Suprapubic skin (tissue), 4 donors: Measurements from ENCODE around the gene KRT17. TPM values are rescaled to one million over a fixed set of nuclear protein-coding genes. Genes with fewer than 3 reads are reported as not detected.

Source experiments
- DNase-seq, 2 donors: peaks; one replicate each; pipeline ENCODE4 v3.0.0-alpha.2; 2019; ENCODE audit warnings: low spot score in 2 of 2
- H3K27ac ChIP-seq: fragments of 200-600 bp; sonication (generic); one replicate; pipeline ENCODE4 v1.5.1; 2019
- H3K27me3 ChIP-seq: fragments of 200-600 bp; sonication (generic); one replicate; pipeline ENCODE4 v1.5.1; 2019
- H3K36me3 ChIP-seq: fragments of 200-600 bp; sonication (generic); one replicate; pipeline ENCODE4 v1.5.1; 2019
- H3K4me1 ChIP-seq: fragments of 200-600 bp; sonication (generic); one replicate; pipeline ENCODE4 v1.5.1; 2019
- H3K4me3 ChIP-seq: fragments of 200-600 bp; sonication (generic); one replicate; pipeline ENCODE4 v1.5.1; 2019; ENCODE audit warnings: mild to moderate bottlenecking
- H3K9me3 ChIP-seq: fragments of 200-600 bp; sonication (generic); one replicate; pipeline ENCODE4 v1.5.1; 2019
- EP300 ChIP-seq: sonication (generic); formaldehyde crosslinking; IDR thresholded peaks from one replicate; pipeline ENCODE4 v1.6.1; 2017; ENCODE audit warnings: antibody characterized with exemption
- POLR2A ChIP-seq, 2 donors: fragments of 450-650 bp; IDR thresholded peaks; one replicate each; pipeline ENCODE4 v1.6.1; 2017; ENCODE audit warnings: antibody characterized with exemption in 2 of 2, mild to moderate bottlenecking in 2 of 2, moderate library complexity in 2 of 2
- POLR2AphosphoS5 ChIP-seq, 3 donors: sonication (generic); formaldehyde crosslinking; IDR thresholded peaks; one replicate each; pipeline ENCODE4 v1.6.1; 2017; ENCODE audit warnings: antibody characterized with exemption in 3 of 3
- WGBS: methylation state at CpG from one replicate; pipeline ENCODE4 v1.1.5; 2018; 5-methylcytosine and 5-hydroxymethylcytosine counted together
- total RNA-seq, 4 donors: library from RNA; depleted of rRNA; stranded (reverse); fragments of >200 nt; gene quantifications; one replicate each; pipeline ENCODE4 v1.1.0, GENCODE V29; 2016
- TF ChIP-seq, protein P1 (sequence below), 2 donors: fragments of 200-600 bp in 1 of 2; fragments of 450-650 bp in 1 of 2; sonication (generic) in 1 of 2; IDR thresholded peaks; one replicate each; pipeline ENCODE4 v1.5.1; 2016 to 2019; ENCODE audit warnings: antibody characterized with exemption in 2 of 2, mild to moderate bottlenecking in 1 of 2, moderate library complexity in 1 of 2

Gene KRT17
- total RNA-seq, 4 donors from 2014 or later: 434 to 2,751 (median 1,314) TPM

DNA sequence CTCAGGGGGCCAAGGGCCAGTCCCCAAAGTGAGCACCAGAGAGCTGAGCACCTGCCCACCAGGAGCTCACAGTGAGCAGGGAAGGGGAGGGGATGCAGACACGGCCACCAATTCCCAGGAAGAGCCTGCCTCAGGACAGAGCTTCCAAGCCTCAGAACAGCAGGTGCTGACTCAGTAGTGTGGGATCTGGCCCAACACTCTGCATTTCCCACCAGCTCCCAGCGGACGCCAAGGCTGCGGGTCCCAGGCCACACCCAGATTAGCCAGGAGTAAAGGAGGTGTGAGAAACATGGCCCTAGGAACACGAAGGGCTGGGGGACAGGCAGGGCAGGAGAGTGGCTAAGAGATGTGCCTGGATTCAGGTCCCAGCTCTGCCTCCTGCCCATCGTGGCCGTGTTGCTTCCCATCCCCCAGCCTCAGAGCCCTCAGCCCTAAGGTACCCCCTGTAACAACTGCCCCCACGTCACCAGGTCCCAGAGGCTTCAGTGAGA lies 35.9 kb upstream of the KRT17 start:
- Histone ChIP-seq H3K36me3 (no peaks in the 10 kb centered on the region), H3K4me3 (no peak overlapping the region), H3K27me3 (no peaks in the 10 kb centered on the region), H3K27ac (peak overlapping the region; percentile 99), H3K4me1 (peaks cover 79% of the 10 kb centered on the region), H3K9me3 (no peaks in the 10 kb centered on the region)
- TF ChIP-seq, protein P1, sequence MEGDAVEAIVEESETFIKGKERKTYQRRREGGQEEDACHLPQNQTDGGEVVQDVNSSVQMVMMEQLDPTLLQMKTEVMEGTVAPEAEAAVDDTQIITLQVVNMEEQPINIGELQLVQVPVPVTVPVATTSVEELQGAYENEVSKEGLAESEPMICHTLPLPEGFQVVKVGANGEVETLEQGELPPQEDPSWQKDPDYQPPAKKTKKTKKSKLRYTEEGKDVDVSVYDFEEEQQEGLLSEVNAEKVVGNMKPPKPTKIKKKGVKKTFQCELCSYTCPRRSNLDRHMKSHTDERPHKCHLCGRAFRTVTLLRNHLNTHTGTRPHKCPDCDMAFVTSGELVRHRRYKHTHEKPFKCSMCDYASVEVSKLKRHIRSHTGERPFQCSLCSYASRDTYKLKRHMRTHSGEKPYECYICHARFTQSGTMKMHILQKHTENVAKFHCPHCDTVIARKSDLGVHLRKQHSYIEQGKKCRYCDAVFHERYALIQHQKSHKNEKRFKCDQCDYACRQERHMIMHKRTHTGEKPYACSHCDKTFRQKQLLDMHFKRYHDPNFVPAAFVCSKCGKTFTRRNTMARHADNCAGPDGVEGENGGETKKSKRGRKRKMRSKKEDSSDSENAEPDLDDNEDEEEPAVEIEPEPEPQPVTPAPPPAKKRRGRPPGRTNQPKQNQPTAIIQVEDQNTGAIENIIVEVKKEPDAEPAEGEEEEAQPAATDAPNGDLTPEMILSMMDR (IDR thresholded peaks at IDR 0.05): no peak
- TF ChIP-seq POLR2A (IDR thresholded peaks at IDR 0.05): no peak
- no peak for TF ChIP-seq EP300
- no peak for TF ChIP-seq POLR2AphosphoS5 (IDR thresholded peaks at IDR 0.05)
- 66% methylated on average over 8 of the region's 8 CpGs for WGBS
- DNase-seq: no peak

DNA sequence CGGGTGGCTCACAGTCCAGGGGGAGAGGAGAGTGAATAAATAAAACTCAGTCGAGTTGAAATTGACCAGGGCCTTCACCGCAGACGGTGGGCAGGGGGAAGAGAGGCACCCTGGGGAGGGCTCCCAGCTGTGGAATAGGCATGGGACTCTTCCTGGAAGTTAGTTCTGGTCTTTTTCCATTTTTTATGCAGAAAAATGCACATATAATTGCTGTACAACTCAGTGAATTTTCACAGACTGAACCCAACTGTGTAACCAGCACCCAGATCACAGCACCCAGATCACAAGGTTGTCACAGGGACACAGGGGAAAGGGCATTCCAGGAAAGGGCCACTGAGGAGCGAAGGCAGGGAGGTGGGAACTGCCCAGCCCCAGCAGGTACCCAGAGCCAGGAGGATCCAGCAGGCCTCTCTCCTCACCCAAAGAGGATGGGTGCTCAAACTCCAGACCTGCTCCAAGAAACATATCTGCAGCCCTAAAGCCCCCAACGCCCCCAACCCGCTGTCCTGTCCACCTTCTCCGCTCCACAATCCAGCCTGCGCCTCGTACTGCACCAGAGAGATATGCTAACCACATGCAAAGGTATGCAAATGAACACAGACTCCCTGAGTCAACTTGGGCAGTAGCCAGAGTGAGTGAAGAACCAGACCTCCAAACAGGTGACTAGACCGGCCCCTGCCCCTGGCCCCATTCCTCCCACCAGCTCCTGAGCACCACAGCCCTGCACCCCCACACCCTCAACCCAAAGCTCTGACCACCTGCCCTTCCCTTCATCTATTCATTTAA lies 35.2 kb upstream of the KRT17 start:
- Histone ChIP-seq H3K27ac (peak overlapping the region; percentile 99), H3K9me3 (no peaks in the 10 kb centered on the region), H3K4me1 (peaks cover 79% of the 10 kb centered on the region), H3K36me3 (no peaks in the 10 kb centered on the region), H3K4me3 (no peak overlapping the region), H3K27me3 (no peaks in the 10 kb centered on the region)
- TF ChIP-seq EP300 (no peak), POLR2AphosphoS5 (IDR thresholded peaks at IDR 0.05) (no peak), POLR2A (IDR thresholded peaks at IDR 0.05) (no peak)
- TF ChIP-seq, protein P1 (IDR thresholded peaks at IDR 0.05): no peak
- no peak for DNase-seq
- WGBS: 59% methylated on average over 11 of the region's 11 CpGs

DNA sequence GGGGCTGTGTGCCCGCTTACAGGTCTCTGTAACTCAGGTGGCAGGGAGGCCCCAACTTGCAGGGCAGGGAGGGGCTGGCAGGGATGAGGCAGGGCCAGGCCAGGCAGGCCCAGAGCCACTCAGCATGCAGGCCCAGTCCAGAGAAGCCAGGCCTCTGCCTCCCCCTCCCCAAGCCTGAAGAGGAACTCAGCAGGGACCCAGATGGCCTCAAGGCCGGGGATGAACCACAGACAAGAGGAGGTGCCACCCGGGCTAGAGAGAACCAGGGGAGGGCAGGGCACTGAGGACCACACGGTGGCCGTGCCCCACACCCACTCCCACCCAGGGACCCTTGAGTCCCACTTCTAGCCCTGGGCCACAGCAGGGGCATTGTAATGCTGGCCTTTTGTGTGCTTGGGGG lies 34.5 kb upstream of the KRT17 start:
- no peak for DNase-seq
- TF ChIP-seq POLR2A (IDR thresholded peaks at IDR 0.05): no peak
- TF ChIP-seq EP300: no peak
- TF ChIP-seq, protein P1 (IDR thresholded peaks at IDR 0.05): no peak
- no peak for TF ChIP-seq POLR2AphosphoS5 (IDR thresholded peaks at IDR 0.05)
- Histone ChIP-seq H3K4me3 (no peak overlapping the region), H3K36me3 (no peaks in the 10 kb centered on the region), H3K4me1 (peaks cover 83% of the 10 kb centered on the region), H3K27me3 (no peaks in the 10 kb centered on the region), H3K9me3 (no peaks in the 10 kb centered on the region), H3K27ac (peak overlapping the region; percentile 99)
- WGBS: 44% methylated on average over 1 of the region's 5 CpGs

DNA sequence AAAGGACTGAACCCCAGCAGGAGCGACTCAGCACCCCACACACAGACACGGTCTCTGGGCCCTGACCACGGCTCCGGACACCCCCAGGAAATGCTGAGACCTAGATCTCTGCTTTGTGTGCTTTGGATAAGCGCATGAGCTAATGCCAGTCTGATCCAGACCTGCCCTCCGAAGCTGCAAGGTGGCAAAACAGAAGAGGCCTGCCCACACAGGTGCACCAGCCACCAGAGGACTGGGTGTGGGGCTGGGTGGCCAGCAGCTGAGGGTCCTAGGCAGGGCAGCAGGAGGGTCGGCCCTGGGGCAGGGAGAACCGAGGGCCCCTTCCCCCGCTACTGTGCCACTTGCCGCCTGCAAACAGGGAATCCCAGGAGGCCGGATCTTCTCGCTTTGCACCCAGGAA lies 33.6 kb upstream of the KRT17 start:
- H3K36me3 ChIP-seq: no peaks in the 10 kb centered on the region
- H3K4me3 ChIP-seq: no peak overlapping the region
- peaks cover 83% of the 10 kb centered on the region for H3K4me1 ChIP-seq
- WGBS: 74% methylated on average over 4 of the region's 12 CpGs
- no peaks in the 10 kb centered on the region for H3K27me3 ChIP-seq
- no peak for DNase-seq
- no peaks in the 10 kb centered on the region for H3K9me3 ChIP-seq
- TF ChIP-seq, protein P1 (IDR thresholded peaks at IDR 0.05): no peak
- TF ChIP-seq POLR2A (IDR thresholded peaks at IDR 0.05): no peak
- TF ChIP-seq EP300: no peak
- peak overlapping the region; percentile 99 for H3K27ac ChIP-seq

DNA sequence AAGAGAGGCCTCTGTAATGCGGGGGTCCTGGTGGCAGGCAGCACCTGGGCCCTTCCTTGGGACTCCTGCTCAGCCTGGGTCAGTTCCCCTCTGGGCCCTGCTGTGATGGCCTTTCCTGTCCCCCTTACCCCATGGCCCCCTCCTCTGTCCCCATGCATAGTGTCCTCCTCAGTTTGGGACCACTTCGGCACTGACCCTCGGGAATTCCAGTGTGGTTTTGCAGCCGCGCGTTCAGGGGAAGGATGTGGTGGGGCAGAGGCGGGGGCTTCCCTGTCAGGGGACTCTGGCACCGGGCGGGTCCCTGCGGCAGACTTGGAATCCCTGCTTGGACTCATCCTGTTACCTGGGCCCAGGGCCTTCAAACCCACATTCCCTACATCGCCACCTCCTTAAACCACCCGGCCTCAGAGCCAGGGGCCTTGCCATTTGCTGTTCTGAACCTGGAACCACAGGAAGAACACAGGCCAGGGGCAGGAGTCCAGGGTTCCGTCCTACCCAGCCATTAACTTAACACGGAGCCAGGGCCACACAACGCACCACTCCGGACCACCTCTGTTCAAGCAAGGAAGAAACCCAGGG lies 32.9 kb upstream of the KRT17 start:
- H3K9me3 ChIP-seq: no peaks in the 10 kb centered on the region
- TF ChIP-seq, protein P1 (IDR thresholded peaks at IDR 0.05): no peak
- TF ChIP-seq POLR2AphosphoS5 (IDR thresholded peaks at IDR 0.05): no peak
- peaks cover 83% of the 10 kb centered on the region for H3K4me1 ChIP-seq
- WGBS: 62% methylated on average over 10 of the region's 16 CpGs
- no peak overlapping the region for H3K4me3 ChIP-seq
- H3K27ac ChIP-seq: peak overlapping the region; percentile 99
- DNase-seq: peak in 1 of 2 donors; percentile 62
- H3K36me3 ChIP-seq: no peaks in the 10 kb centered on the region
- no peaks in the 10 kb centered on the region for H3K27me3 ChIP-seq
